Stimulated activated naive CD4-positive, alpha-beta T cell (primary cell): ENCODE measurements around the gene AQP12B.

ENCODE experiments used
- DNase-seq, 6 experiments: peaks; one replicate each; lab custom pipeline; 2025; lab: John Stamatoyannopoulos, UW

Gene AQP12B

DNA sequence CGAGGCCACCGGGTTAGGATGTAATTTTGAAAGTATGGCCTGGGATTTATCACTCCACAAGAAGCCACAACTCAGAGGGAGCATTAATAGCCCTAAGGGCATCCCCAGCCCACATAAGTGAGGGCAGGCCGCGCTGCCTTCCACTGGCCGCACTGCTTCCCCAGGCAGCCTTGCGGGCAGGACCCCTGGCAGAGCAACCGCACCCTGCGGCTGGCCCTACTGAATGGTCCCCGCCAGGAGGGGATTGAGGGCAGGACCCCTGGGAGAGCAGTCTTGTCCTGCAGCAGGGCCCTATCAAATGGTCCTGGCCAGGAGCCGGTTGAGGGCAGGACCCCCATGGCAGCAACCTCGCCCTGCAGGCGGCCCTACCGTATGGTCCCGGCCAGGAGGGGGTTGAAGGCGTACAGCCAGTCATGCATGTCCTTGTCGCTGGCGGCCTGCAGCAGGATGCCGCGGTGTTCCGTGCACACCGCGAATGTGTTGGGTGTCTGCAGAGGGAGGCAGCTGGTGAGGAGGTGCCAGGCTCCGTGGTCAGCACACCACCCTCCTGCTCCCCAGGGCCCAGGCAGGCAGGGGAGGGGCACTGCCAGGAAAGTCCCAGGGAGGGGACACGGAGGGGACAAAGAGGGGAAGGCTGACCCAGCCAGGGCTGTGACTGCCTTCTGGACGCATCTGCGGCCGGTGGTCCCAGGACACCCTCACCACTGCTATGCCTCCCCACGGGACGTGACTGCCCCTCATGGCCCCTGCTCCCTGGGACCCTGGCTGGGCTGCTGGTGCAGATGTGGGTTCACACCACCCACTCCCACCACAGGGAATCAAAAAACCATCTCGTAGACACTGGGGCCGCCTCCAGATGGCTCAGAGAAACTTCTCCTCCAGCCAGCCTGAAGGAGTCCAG lies 35.2 kb upstream of the AQP12B start:
- DNase-seq = no peak

DNA sequence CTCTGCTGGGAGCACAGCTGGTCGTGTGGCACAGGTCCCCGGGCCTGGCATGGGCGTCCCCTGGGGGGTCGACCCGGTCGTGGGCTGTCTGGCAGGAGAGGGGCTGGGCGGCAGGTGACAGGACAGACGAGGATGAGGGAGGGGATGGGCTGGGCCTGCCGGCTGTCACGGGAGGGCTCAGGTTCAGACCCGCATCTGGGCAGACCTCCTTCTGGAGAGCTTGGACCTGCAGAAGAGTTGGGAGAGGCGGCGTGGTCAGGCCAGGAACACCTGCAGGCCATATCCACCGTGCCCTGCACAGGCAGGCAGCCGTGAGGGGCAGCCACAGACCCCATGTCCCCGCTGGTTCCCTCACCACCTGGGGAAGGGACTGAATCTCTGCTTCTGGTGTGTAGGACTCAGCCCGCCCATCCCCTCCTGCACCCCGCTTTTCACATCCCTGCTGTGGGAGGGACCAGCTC lies 34.5 kb upstream of the AQP12B start:
- no peak for DNase-seq

DNA sequence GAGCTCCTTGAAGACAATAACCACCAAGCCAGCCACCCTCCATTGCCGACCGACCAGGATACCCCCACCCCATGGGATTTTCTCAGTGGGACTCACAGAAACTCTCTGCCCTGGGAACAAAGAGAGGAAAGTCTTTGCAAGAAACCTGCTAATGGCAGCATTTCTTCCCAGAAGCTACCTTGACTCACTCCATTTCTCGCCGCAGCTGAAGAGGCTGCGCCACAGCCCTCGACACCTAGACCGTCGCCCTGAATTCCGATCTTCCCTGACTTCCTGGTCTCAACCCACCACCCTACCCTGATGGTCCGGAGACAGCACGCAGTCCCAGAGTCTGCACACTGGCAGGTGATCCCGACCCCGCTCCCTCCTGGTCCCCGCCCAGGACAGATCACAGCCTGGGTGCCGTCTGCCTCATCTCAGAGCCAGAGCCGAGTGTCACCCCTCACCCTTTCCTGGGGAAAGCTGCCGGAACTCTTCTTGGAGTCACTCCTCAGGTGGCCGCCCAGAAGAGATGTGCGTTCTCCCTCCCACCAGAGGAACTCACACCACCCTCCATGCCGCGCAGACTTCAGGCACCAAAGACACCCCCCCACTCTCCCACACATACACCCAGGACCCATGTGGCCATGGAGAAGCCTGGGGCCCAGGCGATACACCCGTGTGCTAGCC lies 33.6 kb upstream of the AQP12B start:
- DNase-seq = no peak

DNA sequence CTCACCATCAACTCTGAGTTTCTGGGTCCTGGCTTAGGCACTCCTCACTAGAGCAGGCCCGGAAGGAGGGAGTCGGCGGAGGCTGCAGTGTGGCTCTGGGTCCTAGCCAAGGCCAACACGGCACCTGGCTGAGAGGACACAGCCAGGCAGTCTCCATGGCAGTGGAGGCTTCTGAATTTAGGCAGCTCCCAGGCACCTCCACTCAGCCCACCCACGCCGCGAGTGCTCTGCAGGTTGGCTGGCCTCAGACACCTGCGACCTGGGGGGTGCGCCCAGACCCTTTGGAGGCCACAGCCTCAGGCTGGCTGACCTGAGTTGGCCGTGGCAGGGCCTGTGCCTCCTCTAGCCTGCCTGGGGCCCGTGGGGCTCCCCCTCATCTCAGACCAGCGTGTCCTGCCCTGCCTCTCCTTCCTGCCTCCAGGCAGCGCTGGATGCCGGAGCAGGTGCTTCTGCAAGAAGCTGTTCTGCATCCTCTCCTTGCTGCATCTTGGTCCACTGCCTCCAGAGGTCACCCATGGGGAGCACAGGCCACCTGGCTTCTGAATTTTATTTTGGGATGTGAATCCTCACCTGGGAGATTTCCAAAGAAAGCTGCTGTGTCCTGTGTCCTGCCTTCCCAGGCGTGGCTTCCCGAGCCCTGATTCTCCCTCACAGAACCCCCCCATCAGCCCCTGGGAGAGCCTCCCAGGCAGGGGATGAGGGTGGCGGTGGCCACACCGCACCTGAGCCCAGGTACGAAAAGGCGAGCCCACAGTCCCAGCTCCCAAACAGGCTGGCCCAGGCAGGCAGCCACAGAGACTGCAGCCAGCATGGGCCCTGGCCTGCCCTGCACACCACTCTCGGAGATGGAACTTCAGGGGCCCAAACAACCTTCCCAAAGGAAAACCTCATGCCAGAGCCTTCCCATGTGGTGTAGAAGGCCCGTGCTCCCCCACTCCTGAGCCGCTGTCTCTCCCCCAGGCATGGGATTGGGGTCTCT lies 32.4 kb upstream of the AQP12B start:
- no peak for DNase-seq

DNA sequence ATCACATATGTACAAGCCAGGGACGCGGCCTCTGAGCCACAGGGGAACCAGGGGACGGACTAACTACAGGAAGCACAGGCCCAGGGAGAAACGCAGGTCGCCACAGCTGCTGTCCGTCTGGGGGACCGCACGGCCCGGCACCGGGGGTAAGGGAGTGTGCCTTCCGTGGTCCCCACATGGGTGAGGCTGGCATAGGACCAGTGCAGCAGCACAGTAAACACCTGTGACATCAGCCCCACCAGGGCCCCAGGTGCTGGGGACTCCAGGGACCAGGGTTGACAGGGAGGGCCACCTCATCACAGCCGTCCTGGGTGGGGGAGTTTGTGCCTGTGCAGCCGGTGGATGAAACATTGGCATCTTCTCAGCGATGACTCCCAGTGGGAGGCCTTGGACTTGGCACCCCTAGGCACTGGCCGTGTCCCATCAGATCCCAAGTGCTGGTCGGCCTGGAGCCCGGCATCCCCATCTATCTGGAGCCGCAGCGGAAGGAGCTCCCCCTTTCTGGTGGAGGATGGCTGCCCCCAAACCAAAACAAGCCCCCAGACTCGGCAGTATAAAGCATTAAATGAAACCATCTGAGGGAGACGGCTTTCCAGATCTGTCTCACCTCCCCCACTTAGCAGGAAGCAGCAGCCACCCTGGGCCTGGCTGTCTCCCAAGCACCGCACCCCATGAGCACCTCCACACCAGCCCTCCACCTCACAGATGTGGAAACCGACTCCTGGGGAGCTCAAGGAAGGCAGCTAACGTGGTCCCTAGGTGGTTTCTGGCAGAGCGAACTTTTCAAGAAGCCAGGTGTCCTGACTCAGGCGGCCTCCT lies 31.5 kb upstream of the AQP12B start:
- DNase-seq = no peak

DNA sequence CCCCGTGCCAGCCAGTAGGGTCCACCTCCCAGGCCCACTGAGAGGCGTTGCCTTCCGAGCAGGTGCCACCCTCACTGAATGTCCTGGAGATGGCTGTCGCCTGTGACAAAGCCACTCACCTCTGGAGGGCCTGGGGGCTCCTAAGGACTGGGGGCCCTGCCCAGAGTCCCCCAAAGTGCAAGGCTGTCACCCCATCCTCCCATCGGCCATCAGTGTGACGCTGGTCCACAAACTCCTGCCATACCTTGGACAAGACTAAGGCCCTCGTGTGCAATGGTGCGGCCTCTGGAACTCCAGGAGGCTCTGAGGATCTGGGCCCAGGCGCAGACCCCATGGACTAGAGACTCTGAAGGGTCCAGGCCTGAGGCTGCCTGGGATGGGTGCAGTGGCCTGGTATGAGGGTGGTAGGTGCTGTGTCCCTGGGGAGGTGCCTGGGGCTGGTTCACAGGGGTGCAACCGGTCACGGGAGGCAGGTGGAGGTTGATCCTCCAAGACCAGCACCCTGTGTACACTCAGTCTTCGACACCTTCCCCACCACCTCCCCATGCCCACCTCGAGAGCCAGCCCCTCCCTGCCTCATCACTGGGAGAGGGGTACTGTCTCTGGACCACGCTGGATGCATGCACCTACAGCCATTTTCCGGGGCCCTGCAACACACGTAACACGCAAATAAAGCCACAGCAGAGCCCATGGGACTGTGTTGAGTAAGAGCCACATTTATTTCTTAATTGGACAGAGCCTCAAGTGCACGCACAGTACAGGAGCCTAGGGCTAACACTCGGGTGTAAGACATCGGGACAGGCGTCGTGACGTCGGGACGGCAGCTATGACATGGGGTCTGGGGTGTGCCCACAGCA lies 30.6 kb upstream of the AQP12B start:
- no peak for DNase-seq

DNA sequence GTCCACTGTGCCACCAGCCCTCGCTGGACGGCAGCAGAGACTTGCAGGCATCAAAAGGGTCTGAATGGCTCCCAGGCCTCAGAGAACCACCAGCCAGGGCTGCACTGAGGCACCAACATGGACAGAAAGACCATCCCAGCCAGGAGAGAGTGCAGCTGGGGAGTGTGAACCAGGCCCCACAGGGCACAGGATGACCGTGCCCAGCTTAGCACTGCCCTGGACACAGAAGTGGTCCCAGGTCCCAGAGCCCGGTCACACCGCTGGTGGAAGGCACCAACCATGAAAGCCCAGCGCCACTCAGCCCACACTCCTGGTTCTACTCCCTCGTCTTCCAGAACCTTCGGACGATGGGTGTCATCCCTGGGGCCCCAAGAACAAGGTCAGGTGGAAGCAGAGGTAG lies 29.4 kb upstream of the AQP12B start:
- DNase-seq = no peak

DNA sequence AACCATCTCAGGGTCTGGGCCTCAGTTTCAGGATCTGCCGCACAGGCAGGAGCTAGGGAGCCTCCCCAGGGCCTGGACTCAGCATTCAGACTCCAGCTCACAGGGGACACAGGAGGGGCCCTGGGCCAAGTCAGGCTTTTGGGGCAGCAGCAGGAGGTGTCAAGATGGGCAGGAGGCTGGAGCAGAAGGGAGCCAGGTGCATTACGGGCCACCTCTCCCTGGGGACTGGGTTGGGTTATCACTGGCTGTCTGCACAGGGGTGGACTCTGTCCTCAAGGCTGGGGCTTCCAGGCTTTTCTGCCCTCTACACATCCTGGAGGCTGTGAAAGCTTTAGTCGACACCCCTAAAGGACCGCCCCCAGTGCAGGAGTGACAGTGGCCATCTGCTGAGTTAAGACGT lies 29.0 kb upstream of the AQP12B start:
- DNase-seq = no peak

DNA sequence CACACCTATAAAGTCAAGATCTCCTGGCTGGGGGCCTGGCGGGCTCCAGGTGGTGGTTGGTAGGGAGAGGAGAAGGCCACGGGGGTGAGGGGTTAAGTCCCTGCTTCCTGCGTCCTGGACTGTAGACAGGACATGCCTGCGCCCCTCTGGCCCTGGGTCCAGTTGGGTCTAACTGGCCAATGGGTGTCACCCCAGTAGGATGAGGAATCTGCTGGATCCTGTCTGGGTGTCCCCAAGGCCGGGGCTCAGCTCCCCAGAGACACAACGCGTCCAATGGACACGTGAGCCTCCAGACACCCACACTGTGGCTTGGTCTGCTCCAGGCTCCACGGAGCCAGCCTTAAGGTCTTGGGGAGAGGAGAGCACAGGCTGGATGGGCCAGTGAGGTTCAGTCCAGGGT lies 28.6 kb upstream of the AQP12B start:
- DNase-seq = no peak

DNA sequence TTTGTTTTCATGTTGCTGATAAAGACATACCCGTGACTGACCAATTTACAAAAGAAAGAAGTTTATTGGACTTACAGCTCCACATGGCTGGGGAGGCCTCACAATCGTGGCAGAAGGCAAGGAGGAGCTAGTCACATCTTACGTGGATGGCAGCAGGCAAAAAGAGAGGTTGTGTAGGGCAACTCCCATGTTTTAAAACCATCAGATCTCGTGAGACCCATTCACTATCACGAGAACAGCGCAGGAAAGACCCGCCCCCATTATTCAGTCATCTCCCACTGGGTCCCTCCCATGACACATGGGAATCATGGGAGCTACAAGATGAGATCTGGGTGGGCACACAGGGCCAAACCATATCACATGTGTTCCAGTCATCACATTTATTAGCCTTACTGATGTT lies 25.8 kb upstream of the AQP12B start:
- no peak for DNase-seq

DNA sequence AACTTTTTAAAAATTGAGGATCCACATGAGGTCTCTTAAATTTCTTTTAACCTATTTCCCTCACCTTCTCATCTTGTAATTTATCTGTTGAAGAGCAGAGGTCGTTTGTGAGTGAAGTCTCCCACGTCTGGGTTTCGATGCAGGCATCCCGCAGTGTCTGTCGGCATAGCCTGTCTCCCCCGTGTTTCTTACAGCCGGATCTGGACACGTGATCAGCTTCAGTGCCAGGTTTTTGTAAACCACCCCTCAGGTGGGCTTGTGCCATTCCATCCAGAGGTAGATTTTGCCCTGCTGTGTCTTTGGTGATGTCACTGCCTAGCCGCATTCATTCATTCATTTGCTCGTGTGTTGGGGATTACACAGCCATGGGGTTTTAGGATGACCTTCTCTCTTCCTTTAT lies 25.1 kb upstream of the AQP12B start:
- no peak for DNase-seq

DNA sequence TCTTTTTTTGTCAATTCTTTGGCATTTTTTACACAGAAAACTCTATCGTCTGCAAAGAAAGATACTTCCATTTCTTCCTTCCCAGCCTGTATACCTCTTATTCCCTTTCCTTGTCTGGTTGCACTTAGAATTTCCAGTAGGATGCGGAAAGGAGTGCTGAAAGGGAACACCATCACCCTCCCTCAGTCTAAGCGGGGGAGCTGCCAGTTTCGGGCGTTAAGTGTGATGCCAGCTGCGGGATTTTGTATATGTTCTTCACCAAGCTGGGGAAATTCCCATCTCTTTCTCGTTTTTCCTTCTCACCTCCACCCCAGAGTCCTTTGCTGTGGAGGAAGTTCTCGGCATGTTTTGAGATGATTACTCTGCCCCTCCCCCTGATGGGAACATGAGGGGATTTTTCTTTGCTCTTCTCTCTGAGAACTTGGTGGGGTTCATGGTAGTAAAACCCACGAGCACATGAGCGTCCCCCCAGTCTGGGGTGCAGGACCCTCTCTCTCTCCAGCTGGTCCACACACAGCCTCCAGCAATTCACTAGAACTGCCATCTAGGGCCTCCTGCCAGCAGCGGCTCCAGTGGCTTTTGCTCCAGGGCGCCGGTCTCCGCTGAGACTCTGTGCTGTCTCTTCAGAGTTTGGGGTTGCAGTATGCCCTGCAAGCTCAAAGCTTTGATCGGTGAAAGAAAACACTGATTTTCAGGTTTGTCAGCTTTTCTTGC lies 24.5 kb upstream of the AQP12B start:
- no peak for DNase-seq

DNA sequence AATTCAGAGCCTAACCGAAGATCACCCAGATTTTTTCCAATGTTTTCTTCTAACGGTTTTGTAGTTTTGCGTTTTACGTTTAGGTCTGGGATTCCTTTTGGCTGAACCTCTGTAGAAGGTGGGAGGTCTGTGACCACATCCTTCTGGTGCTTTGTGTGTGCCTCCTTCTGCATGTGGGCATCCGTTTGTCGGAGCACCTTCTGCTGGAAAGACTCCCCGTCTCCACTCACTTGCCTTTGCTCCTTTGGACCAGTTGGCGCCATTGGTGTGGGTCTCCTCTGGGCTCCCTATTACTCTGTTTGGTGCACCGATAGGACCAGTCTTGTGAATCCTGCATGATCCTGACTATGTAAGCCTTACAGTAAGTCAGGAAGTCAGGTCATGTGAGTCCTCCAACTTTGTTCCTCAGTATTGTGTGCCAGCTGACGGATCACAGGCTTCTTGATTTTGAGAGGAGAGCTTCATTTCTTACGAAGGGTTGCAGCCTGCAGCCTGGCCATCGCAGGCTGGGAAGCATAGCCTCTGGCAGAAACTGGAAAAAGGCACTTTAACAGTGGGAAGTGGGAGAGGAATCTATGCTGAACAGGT lies 22.6 kb upstream of the AQP12B start:
- DNase-seq = peak in 1 of 6 experiments; percentile 27

DNA sequence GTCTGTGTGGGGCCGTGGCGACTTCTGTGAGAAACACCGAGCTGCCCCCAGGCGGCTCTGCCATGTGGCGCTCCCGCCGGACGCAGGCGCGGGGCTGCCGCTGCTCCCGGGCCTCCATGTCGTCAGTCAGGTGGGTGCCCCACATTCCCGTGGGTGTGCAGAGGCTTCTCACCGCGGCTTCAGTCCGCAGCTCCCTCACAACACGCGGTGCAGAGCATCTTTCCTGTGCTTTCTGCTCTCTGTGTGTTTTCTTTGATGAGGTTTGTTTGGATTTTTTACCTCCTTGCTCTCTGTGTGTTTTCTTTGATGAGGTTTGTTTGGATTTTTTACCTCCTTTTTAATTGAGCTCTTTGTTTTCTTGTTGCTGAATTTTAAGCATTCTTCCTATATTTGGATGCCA lies 22.0 kb upstream of the AQP12B start:
- DNase-seq = peak in 4 of 6 experiments; percentile 11 to 62 (median 56)

DNA sequence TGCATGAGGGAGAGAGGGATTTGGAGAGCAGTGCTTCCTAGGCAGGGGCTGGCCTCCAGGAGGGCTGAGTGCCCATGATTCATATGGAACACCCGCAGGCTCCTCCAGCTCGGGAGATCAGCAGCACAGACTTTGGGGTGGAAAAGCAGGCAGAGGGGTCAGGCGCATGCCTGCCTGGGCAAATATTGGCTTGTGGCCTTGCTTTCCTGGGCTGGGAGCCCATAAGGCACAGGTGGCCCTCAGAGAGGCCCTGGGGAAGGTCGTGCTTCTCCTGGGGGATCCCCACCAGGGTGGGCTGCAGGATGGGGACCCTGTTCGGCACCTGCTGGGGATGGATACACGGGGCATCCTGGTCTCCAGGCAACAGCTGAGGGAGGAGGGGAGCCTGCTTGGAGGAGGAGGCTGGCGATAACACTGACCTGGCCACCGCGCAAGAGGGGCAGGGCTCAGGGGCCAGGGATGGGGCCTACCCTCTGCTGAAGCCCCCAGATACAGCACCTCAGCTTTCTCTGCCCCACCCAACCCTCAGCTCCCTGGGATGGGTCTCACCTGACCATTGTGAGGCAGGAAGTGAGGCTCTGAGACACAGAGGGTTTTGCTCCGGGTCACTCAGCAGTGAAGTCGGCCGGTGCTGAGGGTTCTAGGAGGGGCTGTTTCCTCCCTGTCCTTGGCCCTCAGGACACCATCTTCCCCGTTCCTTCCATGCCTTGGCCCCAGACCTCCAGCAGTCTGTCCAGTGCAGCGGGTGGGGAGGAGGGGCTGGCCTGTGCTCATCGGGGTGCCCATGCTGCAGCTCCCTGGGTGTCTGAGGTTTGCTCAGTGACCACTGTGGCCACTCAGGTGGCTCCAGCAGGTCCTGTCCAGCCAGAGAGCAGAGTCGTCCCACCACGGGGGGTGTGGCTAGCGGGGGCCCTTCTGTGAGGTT lies 21.0 kb upstream of the AQP12B start:
- DNase-seq = no peak

DNA sequence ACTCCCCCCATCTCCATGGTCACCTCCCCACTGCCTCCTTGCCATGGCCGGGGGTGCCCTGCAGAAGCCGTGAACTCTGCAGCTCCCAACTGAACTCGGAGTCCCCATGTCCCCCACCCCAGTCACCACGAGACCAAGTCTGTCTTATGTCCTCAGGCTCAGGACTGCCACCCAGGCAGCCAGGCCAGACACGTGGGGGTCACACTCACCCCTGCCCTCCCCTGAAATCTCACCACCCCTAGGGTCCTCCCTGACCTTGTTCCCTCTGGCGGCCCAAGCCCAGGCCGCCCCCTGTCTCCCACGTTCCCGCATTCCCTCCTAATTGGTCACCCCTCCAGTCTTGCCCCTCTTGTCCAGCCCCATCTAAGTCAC lies 19.9 kb upstream of the AQP12B start:
- no peak for DNase-seq

DNA sequence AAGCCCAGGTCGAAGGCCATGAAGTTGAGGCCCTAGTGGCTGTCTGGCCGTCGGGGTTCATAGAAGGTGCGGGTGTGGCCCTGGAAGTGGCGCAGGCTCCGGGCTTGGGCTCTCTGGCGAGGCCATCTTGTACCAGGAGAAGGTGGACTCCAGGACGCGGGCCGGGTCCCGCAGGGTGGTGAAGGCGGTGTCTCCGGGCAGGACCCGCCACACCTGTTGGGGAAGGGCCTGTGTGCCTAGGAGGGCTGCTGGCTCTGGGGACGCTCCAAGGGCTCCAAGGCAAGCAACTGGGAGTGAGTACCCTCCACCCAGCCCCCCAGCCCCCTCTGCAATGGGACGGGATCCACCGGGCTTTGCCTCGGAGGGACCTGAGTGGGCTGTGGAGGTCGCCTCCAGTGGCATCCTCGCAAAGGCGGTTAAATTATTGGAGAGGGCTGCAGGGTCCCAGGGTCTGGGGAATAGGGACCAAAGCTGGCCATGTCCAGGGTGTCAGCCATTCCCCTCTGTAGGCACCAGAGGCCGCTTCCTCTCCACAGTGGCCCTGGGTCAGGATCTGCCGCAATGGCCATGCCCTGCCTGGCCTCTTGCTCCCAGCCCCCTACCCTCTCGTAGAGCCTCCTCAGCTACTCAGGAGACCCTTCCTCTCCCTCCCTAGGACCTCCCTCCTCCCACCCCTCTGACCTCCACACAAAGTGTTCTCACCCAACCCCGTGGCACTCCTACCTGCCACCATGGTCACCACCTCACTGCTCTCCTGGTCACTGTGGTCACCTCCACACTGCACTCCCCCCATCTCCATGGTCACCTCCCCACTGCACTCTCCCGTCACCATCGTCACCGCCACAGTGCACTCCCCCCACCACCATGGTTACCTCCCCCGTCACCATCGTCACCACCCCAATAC lies 19.3 kb upstream of the AQP12B start:
- DNase-seq = no peak
